IPS-15b (cell line): ENCODE measurements around the gene RBFOX1.

Experiments used
- H3K27me3 ChIP-seq: one replicate; pipeline ENCODE4 v1.6.1; 2013; ENCODE audit warnings: low read length; ENCODE audit not compliant: control insufficient read depth, insufficient read depth
- H3K36me3 ChIP-seq: one replicate; pipeline ENCODE4 v1.6.1; 2013; ENCODE audit warnings: low read length; ENCODE audit not compliant: control insufficient read depth, insufficient read depth
- H3K4me1 ChIP-seq: one replicate; pipeline ENCODE4 v1.6.1; 2013; ENCODE audit warnings: mild to moderate bottlenecking, low read length; ENCODE audit not compliant: control insufficient read depth, insufficient read depth
- H3K4me3 ChIP-seq: one replicate; pipeline ENCODE4 v1.5.1; 2013; ENCODE audit warnings: low read depth, low read length
- H3K9ac ChIP-seq: one replicate; pipeline ENCODE4 v1.6.1; 2013; ENCODE audit warnings: low read depth, mild to moderate bottlenecking, low read length
- H3K9me3 ChIP-seq: one replicate; pipeline ENCODE4 v1.6.1; 2013; ENCODE audit warnings: mild to moderate bottlenecking, low read length; ENCODE audit not compliant: control insufficient read depth, insufficient read depth

The RBFOX1 gene

DNA sequence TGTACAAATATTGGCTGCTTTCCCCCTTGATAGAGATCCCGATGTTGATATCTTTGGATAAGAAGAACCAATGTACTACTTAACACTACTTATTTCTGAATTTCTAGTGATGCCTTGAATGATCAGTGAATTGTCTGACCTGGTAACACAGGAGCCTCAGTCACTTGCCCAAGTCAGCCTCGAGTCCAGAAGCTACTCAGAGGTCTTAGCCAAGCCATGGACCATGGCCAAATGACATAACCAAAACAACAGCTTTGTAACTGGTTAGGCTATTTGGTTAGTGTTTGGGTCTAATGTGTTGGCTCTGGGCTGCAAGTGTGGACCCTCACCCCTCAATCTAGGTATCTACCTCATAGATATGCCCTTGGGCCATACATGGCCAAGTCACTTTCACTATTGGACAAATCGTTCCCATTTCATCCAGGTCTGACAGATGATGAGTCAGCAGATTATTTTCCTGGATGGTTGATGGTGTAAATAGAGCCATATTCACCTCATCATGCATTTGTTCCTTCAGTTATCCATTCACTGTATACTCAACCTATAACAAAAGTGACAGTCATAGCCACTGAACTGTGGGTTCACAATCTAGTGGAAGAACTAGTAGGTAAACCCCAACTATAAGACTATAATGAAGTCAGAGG, 3.5 kb downstream of the RBFOX1 start:
- no peak overlapping the region for H3K4me3 ChIP-seq
- H3K36me3 ChIP-seq = no peaks in the 10 kb centered on the region
- no peaks in the 10 kb centered on the region for H3K9me3 ChIP-seq
- no peaks in the 10 kb centered on the region for H3K4me1 ChIP-seq
- H3K9ac ChIP-seq = no peak overlapping the region
- no peaks in the 10 kb centered on the region for H3K27me3 ChIP-seq

DNA sequence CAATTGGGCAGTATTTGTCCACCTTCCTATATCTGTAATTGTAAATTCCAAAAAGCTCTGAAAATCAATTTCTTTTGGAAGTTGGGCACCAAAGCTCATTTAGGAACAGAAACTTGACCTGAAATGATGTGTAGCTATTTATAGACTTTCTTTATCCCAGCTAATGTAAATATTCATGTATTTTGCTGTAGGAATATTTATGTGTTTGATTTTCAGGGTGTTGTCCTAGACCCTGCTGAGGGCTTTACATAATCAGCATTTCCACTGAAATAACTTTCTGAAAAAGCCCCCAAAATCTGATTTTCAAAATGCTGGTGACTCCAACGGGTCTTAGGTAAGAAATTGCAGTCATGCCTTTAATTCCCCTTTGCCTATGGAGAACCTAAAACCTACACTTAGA, 4.1 kb downstream of the RBFOX1 start:
- H3K27me3 ChIP-seq = no peaks in the 10 kb centered on the region
- no peaks in the 10 kb centered on the region for H3K4me1 ChIP-seq
- H3K9me3 ChIP-seq = no peaks in the 10 kb centered on the region
- no peak overlapping the region for H3K4me3 ChIP-seq
- H3K36me3 ChIP-seq = no peaks in the 10 kb centered on the region
- H3K9ac ChIP-seq = no peak overlapping the region

DNA sequence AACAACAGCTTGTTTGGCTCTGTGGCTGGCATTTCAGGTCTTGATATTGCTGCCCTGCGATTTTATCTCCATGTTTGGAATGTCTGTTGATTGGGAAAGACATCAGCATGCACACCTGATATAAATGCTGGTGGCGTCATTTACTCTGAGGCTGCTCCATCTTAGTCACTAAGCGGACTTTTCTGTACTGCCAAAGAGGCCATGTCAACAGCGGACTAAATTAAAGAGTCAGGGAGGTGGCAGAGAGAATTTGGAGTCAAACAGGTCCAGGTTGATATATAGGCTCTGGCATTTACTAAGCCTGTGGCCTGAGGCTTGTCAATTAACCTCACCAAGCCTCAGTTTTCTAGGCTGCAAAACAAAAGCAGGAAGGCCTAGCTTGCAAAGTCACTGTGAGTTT, 6.2 kb downstream of the RBFOX1 start:
- H3K9me3 ChIP-seq = no peaks in the 10 kb centered on the region

DNA sequence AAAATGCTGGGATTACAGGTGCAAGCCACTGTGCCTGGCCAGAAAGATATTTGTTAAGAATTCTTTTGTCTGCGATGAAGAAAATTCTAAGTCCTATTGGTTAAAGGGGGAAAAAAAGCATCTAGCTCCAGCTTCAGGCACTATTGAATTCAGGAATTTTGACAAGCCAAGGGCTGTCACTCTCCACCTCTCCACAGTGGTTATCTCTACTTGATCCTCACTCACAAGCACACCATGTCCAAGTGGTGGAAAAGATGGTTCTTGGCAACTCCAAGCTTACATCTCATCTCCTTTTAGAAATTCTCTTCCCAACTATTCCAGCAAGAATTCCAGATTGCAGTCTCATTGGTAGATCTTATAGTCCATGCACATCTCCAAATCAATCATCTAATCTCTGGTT, 7.1 kb downstream of the RBFOX1 start:
- H3K4me1 ChIP-seq = no peaks in the 10 kb centered on the region
- H3K9me3 ChIP-seq = no peaks in the 10 kb centered on the region
- no peak overlapping the region for H3K4me3 ChIP-seq
- H3K36me3 ChIP-seq = no peaks in the 10 kb centered on the region
- no peaks in the 10 kb centered on the region for H3K27me3 ChIP-seq
- no peak overlapping the region for H3K9ac ChIP-seq

More for the DNA sequence above, 6.2 kb downstream of the RBFOX1 start:
- Histone ChIP-seq H3K27me3 (no peaks in the 10 kb centered on the region), H3K9ac (no peak overlapping the region), H3K36me3 (no peaks in the 10 kb centered on the region), H3K4me3 (no peak overlapping the region), H3K4me1 (no peaks in the 10 kb centered on the region)

DNA sequence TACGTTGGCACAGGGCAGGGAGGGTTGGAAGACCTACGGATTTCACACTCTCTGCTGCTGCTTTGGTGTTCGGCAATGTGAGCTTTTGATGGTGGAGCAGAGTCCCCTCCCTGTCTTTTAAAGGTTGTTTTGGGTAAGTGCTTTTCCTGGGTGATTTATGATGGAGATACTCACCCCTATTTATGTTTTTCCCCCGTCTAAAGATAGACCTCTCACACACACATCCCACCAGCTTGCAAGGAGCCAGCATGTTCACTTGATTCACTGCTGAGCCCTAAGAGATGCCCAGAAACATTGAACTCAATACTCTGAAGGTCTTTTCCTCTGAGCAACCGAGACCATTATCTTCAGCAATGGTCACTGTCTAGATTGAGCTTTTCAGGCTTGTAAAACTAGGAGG, 8.3 kb downstream of the RBFOX1 start:
- Histone ChIP-seq H3K36me3 (no peaks in the 10 kb centered on the region), H3K9me3 (no peaks in the 10 kb centered on the region), H3K27me3 (no peaks in the 10 kb centered on the region), H3K9ac (no peak overlapping the region), H3K4me3 (no peak overlapping the region), H3K4me1 (no peaks in the 10 kb centered on the region)

DNA sequence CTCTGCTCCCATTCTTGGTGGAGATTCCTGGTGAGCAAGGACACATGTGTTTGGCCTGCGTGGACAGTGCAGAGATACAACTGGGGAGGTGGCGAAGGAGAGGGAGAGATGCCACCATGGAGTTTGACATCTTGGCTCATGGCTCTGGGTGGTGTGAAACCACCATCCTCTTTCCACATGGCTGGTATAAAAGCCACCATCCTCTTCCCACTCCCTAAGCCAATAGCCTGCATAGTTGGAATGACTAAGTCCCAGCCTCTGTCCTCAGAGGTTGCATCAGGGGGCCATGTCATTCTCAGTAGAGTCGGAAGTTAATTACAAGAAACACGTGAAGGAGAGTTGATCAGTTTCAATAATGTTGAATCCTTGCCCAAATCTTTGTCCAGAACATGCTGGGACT, 10.0 kb downstream of the RBFOX1 start:
- H3K4me3 ChIP-seq = no peak overlapping the region
- H3K36me3 ChIP-seq = no peaks in the 10 kb centered on the region
- no peak overlapping the region for H3K9ac ChIP-seq
- no peaks in the 10 kb centered on the region for H3K4me1 ChIP-seq
- H3K9me3 ChIP-seq = no peaks in the 10 kb centered on the region
- no peaks in the 10 kb centered on the region for H3K27me3 ChIP-seq

DNA sequence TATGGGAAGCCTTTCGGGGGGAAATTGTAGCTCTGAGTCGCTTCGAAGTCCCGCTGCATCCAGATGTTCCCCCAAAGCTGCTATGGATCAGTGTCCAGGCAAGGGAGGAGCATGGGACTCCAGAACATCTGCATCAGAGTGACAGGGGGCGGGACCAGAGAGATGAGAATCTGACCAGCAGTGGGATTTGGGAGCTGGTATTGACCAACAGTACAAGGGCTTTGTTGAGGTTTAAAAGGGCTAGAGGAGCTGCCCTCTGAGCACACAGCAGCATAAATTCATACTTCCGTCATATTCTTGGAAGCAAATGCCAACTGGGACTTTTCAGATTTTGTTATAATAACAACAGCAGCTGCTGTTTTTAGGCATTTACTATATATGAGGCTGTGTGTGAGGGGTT, 10.6 kb downstream of the RBFOX1 start:
- Histone ChIP-seq H3K9me3 (no peaks in the 10 kb centered on the region), H3K9ac (no peak overlapping the region), H3K27me3 (no peaks in the 10 kb centered on the region), H3K4me1 (no peaks in the 10 kb centered on the region), H3K4me3 (no peak overlapping the region), H3K36me3 (no peaks in the 10 kb centered on the region)

DNA sequence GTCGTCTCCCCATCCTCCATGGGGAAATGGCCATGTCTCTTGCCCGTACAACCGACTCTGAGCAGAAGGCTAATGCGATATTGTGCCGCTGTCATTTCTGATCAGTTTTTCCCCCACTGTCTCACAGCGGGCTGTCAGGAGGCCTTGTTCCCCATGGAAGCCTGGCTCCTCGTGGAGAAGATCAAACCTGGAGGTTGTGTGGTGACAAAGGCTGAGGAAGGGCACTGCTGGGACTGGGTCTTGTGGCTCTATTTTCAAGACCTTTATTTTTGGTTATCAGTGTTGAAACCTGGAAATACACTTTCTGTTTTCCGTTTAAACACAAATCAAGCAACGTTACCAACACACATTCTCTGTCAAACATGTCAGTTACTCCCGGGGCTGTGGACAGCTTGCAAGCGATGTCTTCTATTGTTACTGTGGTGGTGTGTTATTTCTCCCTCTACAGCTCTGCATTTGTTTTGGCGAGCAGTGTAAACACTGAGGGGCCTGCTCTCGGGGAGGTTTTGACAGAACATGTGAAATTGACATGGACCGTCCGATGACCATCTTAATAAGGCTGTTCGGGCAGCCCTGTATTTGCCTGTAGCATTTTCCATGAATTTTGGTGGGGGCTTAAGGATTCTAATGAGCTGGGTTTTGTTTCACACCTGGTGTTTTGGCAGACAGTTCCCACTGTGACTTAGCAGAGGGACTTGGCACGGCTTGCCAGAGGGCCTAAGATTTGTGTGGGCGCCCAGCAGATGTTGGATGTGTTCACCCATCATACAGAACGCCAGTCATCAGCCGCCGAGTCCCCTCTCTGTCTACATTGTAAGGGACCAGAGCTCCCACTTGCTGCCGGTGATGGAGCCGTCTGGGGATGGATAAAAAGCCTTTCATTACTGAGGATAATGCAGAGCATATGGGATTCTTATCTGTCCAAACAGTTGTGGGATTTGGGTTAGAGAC, 12.5 kb downstream of the RBFOX1 start:
- Histone ChIP-seq H3K4me3 (no peak overlapping the region), H3K4me1 (no peaks in the 10 kb centered on the region), H3K9ac (no peak overlapping the region), H3K36me3 (no peaks in the 10 kb centered on the region), H3K27me3 (no peaks in the 10 kb centered on the region), H3K9me3 (no peaks in the 10 kb centered on the region)

DNA sequence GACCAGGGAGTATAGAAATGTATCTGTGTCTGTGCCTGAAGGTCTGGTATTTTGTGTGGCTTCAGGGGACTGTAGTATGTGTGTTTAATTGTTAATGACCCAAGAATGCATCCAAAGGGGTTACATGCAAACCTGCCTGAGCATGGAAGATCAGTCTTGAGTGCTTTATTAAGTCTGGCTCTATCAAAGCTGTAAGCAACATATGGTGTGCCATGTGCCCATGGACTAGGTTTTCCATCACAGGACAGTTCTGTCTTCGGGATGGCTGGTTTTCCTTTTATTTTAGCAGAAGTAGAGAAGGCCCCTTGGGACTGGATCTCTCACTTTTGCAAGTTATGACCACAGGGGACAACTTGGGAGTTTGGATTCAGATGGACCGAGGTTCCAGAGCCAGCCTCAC, 18.2 kb downstream of the RBFOX1 start:
- no peaks in the 10 kb centered on the region for H3K36me3 ChIP-seq
- no peak overlapping the region for H3K4me3 ChIP-seq
- H3K27me3 ChIP-seq = no peaks in the 10 kb centered on the region
- H3K9ac ChIP-seq = no peak overlapping the region
- no peaks in the 10 kb centered on the region for H3K4me1 ChIP-seq
- H3K9me3 ChIP-seq = no peaks in the 10 kb centered on the region

DNA sequence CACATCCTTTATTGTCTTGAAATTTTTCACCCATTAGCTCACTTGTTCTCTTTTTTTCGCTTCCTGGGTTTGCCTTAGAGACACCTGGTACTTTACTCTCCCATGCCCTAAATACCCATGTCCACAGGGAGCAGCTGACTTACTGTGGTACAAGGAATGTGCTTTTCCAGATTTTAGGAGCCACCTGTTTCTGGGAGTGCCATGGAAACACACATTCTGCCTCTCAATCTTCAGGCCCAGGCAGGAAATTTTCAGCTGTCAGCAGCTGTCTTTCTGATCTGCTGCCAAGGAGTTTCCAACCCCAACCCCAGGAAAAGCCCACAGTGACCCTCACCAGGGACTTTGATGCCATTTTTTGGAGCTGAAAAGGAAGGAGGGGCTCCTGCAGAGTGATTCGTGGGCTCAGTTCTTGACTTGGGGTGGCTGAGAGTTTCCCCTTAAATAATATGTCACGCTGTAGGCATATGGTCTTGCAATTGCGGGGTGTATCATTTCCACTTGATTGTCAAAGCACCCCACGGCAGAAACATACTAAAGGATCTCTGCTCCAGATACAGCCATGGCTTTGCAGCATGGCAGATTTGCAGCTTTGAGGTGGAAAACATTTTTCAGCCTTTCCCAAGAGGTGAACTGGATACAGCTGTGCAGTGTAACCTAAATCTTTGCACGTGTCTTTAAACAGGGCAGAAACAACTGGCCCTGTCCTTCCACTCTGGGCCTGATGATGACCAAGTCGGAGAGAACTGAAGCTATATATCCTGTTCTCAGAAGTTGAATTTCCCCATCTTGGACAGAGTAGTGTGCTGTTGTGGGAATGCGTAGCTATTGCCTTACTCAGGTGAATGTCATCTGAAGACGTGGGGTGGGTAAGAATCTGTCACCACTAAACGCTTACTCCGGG, 19.2 kb downstream of the RBFOX1 start:
- no peaks in the 10 kb centered on the region for H3K27me3 ChIP-seq
- H3K9ac ChIP-seq = no peak overlapping the region
- H3K36me3 ChIP-seq = no peaks in the 10 kb centered on the region
- no peaks in the 10 kb centered on the region for H3K4me1 ChIP-seq
- no peaks in the 10 kb centered on the region for H3K9me3 ChIP-seq
- no peak overlapping the region for H3K4me3 ChIP-seq

DNA sequence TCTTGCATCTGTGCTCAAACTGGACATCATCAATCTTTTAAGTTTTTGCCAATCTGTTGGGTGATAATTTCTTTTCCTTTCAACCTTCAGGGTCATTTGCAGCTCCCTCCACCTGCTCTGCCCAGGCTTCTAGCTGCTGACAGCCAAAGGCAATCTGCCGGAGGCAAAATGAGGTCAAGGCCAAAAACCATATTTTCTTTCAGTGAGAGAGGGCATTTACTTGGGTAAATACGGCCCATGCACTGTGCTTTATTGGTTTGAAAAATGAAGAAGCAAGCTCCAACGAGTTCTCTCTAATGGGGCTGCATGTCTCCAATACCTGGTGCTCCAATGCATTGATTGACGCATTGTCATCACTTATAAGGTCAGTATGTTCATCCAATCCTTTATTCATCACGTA, 23.1 kb downstream of the RBFOX1 start:
- no peak overlapping the region for H3K4me3 ChIP-seq
- no peaks in the 10 kb centered on the region for H3K27me3 ChIP-seq
- no peaks in the 10 kb centered on the region for H3K4me1 ChIP-seq
- H3K36me3 ChIP-seq = no peaks in the 10 kb centered on the region
- no peaks in the 10 kb centered on the region for H3K9me3 ChIP-seq
- H3K9ac ChIP-seq = no peak overlapping the region
